Uterus (tissue), 2 donors: ENCODE data around the gene TMEM50A.
"Not testable (repeated sequence)": the region's sequence is repeated elsewhere in the genome, so short reads cannot be mapped to it uniquely, and the experiment has no call there.

Source experiments
- CTCF ChIP-seq, 4 experiments: fragments of 200-600 bp in 2 of 4; fragments of 450-650 bp in 2 of 4; sonication (generic) in 2 of 4; IDR thresholded peaks; one replicate each; pipeline ENCODE4 v1.5.1; 2016 to 2019; ENCODE audit warnings: antibody characterized with exemption in 4 of 4, mild to moderate bottlenecking in 2 of 4, moderate library complexity in 1 of 4
- POLR2A ChIP-seq, 2 donors: fragments of 450-650 bp; IDR thresholded peaks; one replicate each; pipeline ENCODE4 v1.6.1; 2016; ENCODE audit warnings: antibody characterized with exemption in 2 of 2, mild to moderate bottlenecking in 1 of 2, moderate library complexity in 1 of 2

- TF ChIP-seq CTCF, POLR2A (IDR thresholded peaks at IDR 0.05): not testable (repeated sequence)
Measured at GRCh38 chr1:25383090-25383489, 45.0 kb downstream of the TMEM50A start.
